HG02852 (cell line): ENCODE data around the gene RNASE9.
"Not testable (repeated sequence)": the region's sequence is repeated elsewhere in the genome, so short reads cannot be mapped to it uniquely, and the experiment has no call there.

Source experiments
- ATAC-seq: cut with Tn5 transposase; IDR thresholded peaks from one replicate; pipeline ENCODE4 v1.9.1; 2021; ENCODE audit warnings: mild to moderate bottlenecking, moderate library complexity; ENCODE audit not compliant: unreplicated experiment

The RNASE9 gene

GRCh38 chr14:20524027-20524426, 36.8 kb downstream of the RNASE9 start:
- no peak for ATAC-seq

- no peak for ATAC-seq
These were observed 38.5 kb downstream of the RNASE9 start for GRCh38 chr14:20522332-20522731.

- ATAC-seq, result no peak
These were observed 43.9 kb downstream of the RNASE9 start for GRCh38 chr14:20516921-20517320.

- ATAC-seq, result no peak
These were observed 45.0 kb downstream of the RNASE9 start for GRCh38 chr14:20515846-20516245.

- no peak for ATAC-seq
These were observed 48.5 kb downstream of the RNASE9 start for GRCh38 chr14:20512177-20512905.

- no peak for ATAC-seq
These were observed 52.5 kb downstream of the RNASE9 start for GRCh38 chr14:20508367-20508766.

- ATAC-seq, result not testable (repeated sequence)
These were observed 53.3 kb downstream of the RNASE9 start for GRCh38 chr14:20507537-20507936.

- ATAC-seq, result not testable (repeated sequence)
These were observed 54.1 kb downstream of the RNASE9 start for GRCh38 chr14:20506752-20507151.

- not testable (repeated sequence) for ATAC-seq
These were observed 54.6 kb downstream of the RNASE9 start for GRCh38 chr14:20506276-20506675.
